Islet precursor cell (in vitro differentiated cells): Measurements from ENCODE around the gene SCIN.
"Not testable (repeated sequence)": the region's sequence is repeated elsewhere in the genome, so short reads cannot be mapped to it uniquely, and the experiment has no call there.

Experiments
- DNase-seq: peaks from one replicate; pipeline ENCODE4 v3.0.0-alpha.2; 2018

The SCIN gene

DNA sequence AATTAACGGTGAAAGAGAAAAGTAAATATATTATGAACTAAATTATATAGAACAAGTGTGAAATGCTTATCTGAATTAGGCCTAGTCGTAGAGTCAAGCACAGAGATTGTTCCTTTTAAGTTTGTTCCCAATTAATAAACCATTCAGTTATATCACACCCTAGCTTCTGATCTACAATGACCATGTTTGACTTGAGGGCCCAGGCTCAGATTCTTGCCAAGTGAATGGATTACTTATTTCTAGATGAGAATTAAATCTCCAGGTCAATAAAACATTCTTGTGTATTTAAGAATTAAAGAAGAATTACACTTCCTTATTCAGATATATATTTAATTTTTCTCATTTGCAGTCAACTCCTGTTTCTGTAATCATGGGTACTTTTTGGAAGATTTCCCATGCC lies 79.6 kb downstream of the SCIN start:
- no peak for DNase-seq

DNA sequence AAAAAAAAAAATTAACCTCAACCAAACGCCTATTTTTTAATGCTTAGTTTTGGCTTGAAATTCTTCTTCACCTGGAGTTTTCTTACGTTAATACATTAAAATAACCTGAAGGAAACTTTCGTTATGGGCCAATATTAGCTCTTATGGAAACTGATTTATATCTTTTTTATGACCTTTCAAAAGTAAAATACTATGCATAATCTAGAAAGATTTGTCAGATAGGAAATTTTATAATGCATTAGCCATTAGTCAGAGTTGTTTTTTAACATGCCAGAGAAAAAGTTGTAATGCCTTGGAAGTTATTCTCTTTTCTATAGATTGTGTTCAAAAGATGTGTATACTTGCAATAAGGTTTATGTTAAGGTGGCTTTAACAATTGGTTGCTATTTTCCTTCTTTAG lies 82.6 kb downstream of the SCIN start:
- no peak for DNase-seq

DNA sequence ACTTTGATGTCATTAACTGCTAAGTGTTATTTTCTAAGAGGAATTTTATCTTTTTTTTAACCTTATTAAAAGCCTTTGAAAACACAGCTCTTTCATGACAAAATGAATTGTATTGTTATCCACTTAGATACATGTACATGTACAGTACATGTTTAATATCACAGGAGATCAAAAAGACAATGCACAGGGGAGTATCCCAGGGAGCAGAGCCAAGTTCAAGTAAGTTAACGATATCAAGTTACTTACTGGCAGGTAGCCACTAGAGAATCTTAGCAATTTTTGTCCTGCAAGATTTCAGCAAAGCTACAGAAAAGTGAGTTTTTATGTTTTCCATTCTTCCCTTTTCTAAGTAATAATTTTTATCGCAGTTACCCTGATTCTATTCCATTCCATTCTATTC lies 83.0 kb downstream of the SCIN start:
- DNase-seq = no peak

DNA sequence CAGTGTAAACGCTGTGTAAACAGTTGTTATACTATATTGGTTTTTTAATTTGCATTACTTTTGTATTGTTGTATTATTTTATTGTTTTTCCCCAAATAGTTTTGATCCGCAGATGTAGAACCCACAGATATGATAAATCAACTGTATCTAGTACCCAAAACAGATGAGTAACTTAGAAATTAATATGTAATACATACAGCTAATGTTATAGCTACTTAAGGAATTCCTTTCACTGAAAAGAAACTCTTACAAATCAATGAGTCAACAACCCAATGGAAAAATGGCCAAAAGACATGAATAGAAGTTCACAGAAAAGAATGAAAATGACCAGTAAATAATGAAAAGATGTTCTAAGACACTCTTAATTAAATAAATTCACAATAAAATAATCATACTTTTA lies 84.6 kb downstream of the SCIN start:
- no peak for DNase-seq

DNA sequence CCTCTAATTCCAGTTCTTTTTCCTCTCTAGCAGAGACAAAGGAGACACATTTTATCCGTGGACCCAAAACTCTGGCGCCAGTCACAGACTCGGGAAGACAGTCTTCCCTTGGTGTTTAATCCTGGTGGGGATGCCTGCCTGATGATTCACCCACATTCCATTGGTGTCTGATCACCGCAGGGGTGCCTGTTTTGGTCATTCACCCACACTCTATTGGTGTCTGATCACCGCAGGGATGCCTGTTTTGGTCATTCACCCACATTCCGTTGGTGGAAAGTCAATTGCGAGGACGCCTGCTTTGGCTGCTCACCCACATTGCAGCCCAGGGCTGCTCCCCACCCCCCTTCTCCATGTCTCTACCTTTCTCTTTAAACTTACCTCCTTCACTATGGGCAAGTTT lies 89.9 kb downstream of the SCIN start:
- DNase-seq = peak; percentile 90

DNA sequence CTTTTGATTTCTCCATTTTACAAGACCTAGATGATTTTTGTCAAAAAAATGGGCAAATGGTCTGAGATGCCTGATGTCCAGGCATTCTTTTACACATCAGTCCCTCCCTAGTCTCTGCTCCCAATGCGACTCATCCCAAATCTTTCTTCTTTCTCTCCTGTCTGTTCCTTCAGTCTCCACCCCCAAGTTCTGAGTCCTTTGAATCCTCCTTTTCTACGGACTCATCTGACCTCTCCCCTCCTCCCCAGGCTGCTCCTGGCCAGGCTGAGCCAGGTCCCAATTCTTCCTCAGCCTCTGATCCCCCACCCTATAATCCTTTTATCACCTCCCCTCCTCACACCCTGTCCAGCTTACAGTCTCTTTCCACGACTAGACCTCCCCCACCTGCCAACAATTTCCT lies 90.5 kb downstream of the SCIN start:
- not testable (repeated sequence) for DNase-seq

DNA sequence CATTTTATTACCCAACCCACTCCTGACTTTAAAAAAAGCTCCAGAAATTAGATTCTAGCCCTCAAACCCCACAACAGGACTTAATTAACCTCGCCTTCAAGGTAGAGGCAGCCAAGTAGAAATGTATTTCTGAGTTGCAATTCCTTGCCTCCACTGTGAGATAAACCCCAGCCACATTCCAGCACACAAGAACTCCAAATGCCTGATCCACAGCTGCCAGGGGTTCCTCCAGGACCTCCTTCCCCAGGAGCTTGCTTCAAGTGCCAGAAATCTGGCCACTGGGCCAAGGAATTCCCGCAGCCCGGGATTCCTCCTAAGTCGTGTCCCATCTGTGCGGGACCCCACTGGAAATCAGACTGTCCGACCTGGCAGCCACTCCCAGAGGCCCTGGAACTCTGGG lies 91.1 kb downstream of the SCIN start:
- DNase-seq = no peak

DNA sequence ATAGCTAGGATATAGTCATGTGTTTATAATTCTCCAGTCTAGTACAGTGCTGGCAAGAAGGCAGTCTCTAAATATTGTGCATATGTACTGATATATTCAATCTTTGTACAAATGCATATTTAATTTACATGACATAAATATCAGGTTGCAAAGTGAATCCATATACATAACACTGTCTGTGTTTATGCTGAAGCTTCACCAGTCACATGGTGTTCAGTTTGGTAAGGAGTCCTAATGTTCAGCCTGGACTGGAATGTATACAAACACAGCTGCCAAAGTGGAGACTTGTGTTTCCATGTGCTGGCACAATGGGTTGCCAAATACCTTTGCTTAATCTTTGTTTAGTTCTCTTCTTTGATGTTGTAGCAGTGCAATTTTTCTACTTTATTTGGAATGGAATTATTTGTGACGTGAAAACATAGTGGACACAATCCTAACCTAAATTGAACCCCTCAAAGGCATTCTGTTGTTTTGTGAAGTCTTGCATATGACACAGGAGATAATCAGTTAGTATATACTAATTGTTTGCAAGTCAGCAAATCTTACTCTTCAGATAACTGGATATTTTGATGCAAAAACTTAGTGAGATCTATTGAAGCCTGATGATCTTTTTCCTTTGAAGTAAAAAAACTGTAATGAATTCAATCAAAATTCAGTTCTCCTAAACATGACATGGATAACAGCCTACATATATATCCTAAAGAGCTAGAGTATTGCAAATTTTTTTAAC lies 99.6 kb downstream of the SCIN start:
- no peak for DNase-seq

DNA sequence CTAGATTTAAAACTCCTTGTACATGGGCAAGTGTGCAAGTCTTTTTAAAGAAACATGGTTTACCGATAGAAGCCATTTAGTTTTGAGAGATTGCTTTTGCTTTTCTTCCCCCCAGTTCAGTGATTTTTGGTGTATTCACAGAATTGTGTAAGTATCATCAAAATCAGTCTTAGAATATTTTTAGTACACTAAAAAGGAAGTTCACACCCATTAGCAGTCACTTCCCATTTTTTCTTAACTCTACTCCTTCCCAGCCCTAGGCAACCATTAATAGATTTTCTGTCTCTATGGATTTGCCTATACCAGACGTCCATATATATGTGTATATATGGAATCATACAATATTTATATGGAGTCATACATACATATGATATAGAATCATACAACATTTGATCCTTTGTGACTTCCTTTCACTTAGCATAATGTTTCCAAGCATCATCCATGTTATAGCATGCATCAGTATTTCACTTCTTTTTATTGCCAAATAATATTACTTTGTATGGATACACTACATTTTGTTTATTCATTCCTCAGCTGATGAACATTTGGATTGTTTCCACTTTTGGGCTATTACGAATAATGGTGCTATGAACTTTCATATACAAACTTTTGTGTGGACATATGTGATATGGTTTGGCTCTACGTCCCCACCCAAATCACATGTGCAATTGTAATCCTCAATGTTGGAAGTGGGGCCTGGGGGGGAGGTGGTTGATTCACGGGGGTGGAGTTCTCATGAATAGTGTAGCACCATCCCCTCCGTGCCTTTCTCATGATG lies 100.4 kb downstream of the SCIN start:
- no peak for DNase-seq

DNA sequence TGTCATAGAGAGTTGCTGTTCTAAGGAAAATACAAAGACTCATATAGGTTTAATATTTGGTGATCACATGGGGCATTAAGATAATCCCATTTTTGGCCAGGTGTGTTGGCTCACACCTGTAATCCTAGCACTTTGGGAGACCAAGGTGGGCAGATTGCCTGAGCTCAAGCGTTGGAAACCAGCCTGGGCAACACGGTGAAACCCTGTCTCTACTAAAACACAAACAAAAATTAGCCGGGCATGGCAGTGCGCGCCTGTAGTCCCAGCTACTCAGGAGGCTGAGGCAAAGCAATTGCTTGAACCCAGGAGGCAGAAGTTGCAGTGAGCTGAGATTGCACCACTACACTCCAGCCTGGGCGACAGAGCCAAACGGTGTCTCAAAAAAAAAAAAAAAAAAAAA lies 102.9 kb downstream of the SCIN start:
- DNase-seq = not testable (repeated sequence)

DNA sequence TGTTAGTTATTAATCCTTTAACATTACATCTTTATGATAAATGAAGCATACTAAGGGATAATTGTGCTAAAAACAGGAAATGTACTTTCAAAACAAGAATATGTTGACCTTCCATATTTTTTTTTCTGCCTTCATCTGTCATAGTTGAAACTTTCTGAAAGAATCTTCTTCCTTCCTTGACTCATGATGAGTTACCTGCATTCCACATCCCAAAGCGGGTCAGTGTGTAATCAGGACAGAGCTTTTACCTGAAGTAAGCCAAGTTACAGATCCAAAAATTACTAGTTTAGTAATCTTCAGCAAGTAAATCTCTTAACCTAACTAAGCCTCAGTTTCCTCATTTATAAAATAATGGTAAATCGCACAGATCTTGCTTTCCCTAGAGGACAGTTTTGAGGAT lies 103.5 kb downstream of the SCIN start:
- no peak for DNase-seq

DNA sequence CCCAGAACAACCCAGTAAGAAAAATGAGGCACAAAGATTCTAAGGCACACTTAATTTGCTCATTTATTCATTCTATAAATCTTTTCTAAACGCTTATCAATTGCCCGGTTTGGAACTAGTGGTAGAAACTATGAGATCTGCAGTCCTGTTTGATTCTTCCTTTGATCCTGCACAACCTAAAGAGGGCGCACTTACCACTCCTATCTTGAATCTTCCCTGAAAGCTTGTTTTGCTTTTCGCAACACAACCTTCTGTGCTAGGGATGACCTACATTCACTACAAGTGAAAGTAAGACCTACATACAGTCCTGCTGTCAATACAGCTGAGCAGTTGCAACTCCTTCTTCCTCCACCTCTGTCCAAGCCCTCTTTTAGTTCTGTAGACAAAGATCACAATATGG lies 104.3 kb downstream of the SCIN start:
- DNase-seq = peak; percentile 54

DNA sequence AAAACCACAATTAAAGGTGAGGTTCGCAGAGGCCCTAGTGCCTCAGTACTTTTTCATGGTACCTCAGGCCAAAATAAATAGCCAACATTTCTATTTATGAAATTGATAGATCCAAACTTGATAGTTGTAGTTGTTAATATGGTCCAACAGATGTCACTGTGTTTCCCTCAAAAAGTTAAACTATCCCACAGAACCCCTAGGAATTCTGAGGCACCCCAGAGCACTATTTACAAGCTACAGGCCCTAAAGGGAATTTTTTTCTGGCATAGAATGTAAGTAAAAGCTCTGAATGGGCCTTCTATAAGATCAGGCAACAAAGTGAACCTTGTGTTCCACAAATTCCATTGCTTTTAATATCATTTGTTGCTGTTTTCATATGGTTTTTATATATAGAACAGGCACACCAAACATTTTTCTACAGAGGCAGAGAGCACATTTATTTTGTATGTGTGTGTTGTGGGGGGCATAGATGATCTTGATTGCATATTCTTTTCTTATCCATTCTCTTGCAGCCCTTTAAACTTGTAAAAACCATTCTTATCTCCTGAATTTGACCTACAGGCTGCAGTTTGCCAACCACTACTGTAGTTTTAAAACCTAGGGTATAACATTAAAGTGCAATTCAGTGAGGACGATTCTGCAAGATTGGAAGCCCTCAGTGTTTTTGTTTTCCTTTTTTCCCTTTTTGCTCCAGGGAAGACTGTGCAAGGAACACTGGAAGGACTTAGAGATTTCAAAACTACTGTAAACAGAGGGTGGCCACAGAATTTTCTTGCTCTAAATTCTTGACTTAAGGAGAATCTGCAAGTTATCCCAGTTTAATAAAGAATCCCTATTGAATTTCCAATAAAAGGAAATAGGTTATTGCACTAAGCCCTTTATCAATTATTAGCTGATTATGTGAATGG lies 113.4 kb downstream of the SCIN start:
- DNase-seq = no peak

DNA sequence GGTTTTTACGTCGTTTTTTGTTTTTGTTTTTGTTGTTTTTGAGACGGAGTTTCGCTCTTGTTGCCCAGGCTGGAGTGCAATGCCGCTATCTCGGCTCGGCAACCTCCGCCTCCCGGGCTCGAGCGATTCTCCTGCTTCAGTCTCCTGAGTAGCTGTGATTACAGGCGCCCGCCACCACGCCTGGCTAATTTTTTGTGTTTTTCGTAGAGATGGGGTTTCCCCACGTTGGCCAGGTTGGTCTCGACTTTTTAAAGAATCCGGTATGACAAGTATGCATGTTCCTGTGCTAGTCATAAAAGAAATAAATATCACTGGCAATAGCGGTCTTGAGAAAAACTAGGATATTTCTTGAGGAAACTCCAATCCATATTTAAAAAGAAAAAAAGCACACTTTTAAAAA lies 114.2 kb downstream of the SCIN start:
- no peak for DNase-seq

DNA sequence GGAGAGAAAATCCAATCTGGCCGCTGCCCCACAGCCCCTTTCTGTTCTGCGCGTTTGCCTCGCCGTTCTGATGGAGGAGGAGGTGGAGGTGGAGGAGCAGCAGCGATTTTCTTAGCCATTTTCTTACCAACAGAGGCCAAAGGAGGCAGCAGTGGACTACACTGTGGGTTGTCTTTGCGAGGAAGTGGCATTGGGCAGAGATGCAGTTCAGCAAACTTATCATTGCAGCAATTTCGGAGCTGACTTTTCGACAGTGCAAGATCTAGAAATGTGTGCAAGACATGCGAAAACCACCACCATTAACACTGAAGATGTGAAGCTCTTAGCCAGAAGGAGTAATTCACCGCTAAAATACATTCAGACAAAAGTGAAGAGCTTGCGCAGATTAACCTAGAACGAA lies 115.0 kb downstream of the SCIN start:
- DNase-seq = peak; percentile 82

DNA sequence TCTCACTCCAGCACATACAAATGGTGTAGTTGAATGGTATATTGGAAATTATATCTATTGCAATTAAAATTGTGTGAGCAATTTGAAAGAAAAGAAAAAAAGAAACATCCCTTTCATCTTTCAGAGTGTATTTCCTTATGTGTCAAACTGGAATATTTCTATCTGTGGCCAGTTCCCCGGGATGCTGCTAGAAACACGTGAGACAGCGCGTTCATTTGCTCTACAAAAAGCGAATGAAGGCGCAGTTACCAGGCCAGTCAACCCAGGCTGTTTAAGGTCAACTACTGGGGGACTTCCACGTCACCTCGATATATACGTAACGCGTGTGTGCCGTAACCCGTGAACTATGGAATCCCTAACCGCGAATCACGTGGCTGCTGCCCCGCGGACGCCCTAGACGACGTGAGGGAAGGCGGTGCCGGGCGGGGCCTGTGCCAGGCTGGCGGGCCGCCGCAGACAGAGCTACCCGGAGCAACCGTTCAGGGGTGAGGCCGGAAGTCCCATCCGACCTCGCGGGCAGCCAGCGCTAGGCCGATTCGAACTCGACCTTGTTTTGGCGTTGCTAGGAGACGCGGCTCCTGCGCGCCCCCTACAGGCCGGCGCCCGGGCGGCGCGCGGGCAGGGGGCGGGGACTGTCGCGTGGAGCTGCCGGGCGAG lies 115.8 kb downstream of the SCIN start:
- DNase-seq = peak; percentile 96

DNA sequence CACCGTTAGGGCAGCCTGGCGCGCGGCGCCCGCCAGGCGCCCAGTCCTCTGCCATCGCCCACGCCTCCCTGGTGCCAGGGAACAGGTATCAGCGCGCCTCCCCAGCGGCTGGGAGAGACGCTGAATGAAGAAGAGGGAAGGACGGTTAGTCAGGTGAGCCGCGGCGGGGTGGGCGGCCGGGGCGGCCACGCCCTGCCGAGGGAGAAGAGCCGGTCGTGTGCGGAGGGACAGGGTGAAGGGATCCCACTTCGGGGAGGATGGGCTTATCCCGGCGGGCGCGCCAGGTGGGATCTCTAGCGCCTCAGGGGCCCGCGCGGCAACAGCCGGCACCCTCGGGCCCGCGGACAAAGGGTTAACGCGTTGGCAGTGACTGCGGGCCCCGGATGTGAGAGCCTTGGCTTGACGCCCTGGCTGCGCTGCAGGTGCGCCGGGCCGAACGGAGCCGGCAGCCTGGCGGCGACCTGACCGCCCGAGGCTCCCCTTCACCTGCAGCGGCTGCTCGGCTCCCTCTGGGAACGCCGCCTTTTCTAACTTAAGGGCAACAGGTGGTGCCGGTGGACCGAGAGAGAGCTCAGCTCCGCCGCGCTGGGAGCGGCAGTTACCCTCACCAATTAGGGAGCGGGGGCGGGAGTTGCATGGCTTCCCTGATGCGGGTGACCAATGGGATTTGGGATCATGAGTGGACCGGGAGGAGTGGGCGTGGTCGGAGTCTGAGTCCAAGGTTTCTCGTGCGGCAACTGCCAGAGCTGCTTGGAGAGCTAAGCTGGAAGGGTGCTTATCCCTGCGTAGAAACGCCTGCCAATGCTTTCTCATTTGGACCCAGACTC lies 116.6 kb downstream of the SCIN start, which contains the start of gene ARL4A:
Gene ARL4A, plus strand, starts transcription at position 743 of the 827 bp plus-strand sequence. CDS start 622 bp downstream, outside the sequence.
- DNase-seq = peak; percentile 99

DNA sequence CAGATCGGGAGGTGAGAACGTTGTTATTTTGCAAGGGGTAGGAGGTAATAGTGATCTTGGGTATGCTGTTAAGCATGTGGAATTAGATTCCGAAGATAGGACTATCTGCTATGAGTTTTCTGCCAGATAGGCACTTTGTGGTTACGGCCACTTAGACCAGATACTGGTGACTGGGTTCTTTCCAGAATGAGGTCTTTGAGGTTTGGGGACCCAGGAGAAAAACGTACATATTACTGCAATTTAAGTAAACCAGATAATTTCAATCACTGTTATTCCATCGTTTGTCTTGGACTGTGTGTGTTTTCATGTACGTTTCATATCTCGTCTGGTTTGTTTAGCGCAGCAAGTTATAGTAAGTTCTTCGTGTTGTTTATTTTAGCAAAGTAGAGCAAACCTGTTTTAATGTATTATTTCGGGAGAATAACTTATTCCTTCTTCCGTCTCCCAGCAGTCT lies 117.2 kb downstream of the SCIN start:
- DNase-seq = no peak

DNA sequence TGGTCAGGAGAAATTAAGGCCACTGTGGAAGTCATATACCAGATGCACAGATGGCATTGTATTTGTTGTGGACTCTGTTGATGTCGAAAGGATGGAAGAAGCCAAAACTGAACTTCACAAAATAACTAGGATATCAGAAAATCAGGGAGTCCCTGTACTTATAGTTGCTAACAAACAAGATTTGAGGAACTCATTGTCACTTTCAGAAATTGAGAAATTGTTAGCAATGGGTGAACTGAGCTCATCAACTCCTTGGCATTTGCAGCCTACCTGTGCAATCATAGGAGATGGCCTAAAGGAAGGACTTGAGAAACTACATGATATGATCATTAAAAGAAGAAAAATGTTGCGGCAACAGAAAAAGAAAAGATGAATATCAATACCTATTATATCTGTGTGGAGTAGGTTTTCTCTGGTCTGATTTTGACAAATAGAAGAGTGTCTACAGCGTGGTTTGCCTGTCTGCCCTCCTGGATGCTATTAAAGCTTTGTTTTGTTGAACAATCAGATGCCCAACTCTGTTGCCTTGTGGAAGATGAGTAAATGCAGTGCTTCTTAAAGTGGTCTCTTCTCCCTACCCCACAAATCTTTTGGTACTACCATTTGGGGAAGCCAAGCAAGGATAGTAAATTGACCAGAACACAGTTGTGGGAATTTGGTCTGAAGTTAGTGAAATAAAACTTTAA lies 118.1 kb downstream of the SCIN start:
- not testable (repeated sequence) for DNase-seq

DNA sequence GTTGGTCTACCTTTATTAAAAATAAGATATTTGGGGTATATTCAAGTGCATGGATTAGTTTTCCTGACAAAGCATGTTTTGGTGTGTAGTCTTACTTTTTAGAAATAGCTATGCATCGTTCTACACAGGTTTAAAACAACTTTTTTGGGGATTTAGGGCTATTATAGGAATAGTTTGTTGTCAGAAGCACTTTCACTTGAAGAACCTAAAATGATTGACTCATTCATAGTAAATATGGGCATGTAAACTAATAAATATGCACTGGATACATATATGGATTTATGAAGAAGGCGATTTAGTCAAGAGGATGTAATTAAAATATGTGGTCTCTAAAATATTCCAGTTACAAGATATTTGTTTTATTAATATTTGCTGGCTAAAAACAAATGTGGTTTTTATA lies 118.9 kb downstream of the SCIN start:
- no peak for DNase-seq
